ENCODE data around the gene VRK3.

The VRK3 gene

GRCh38 chr19:49929611-49930482, 95.3 kb downstream of the VRK3 start:
- peak; percentile 97 for DNase-seq

DNA sequence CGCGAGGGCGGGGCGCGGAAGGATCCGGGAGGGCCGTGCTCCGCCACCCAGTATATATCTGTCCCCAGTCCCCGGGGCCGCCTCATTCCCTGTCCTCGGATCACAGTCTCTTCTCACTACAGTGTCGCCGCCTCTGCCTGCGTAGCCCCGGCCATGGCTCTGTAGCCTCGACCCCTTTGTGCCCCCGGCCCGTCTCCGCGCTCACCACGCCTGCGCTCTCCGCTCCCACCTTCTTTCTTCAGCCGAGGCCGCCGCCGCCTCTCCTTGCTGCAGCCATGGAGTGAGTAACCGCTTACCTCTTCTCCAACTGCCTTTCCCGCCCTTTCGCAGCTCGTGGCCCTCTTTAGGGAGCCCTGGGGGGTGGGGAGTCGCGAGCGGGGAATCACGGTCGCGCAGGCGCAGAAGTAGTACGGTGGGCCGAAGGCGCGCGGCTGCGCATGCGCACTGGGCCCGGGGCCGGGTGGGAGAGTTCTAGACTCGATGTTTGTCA, 96.0 kb downstream of the VRK3 start, which contains the start of the genes ATF5 and NUP62:
TSS of gene ATF5 (plus strand) at position 85 of the 490 bp plus-strand sequence. CDS start 1,646 bp downstream, outside the sequence.
TSS of gene NUP62 (minus strand) at position 384 of the 490 bp plus-strand sequence. CDS start 19,697 bp downstream, outside the sequence.
- peak; percentile 94 for DNase-seq

DNA sequence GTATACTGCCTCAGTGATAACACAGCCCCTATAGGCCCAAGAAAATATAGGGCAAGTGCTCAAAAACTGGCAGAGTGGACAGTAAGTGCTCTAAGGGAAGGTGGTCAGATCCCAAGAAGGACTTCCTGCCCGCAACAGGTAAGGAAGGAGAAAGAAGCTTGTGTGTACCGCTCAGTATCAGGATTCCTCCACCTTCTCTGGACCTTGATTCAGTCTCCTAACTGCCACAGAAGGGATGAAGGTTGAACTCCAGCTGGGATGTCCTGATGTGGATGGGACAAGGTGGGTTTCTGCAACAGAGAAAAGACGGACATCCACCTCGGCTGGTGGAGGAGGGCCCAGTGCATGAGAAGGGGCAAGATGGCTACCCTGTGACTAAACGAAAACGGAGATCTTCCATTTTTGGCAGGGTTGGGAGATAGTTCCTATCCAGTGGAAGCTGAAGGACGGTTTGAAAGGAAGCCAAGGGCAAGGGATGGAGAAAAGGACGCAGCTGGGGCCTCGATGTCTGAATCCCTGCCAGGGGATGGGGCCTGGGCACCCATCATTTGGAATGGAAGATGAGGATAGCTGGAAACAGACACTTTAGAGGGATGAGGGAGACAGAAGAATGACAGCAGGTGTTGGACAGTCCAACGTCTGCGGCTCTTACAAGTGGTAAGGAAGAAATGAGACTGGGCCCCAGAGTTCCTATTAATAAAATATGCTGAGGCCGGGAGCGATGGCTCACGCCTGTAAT, 97.5 kb downstream of the VRK3 start:
- DNase-seq: no peak

GRCh38 chr19:49926515-49926914, 98.7 kb downstream of the VRK3 start:
- no peak for DNase-seq
